ENCODE results near the gene LTBP3. TPM values are rescaled to one million over a fixed set of nuclear protein-coding genes. Genes with fewer than 3 reads are reported as not detected.

Gene LTBP3
- polyA plus RNA-seq, 1 donor from 2014 or later = 37.4 TPM

DNA sequence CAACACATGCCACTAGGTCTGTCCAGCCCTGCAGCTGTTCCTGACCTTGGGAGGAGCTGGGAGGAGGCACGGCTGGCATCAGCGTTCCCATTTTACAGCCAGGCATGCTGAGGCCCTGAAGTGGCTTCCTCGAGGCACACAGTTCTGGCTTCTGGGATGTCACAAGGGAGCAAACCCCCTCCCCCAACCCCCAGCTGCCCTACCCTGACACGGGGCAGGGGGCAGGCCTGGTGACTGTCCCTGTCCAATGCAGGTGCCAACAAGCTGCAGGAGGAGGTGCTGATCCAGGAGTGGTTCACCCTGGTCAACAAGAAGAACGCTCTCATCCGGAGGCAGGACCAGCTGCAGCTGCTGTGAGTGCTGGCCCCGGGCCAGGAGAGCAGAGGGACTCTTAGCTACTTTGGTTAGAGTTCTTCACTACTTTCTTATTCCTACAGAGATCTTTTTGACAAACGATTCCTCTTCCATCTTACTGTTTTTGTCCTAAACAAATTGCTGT, 32.1 kb upstream of the LTBP3 start:
- no peaks in the 10 kb centered on the region for H3K36me3 Mint-ChIP-seq
- no peak overlapping the region for H3K4me3 Mint-ChIP-seq
- no peaks in the 10 kb centered on the region for H3K27me3 Mint-ChIP-seq
- peaks cover 23 to 34% (median 26%) of the 10 kb centered on the region in 3 donors for H3K4me1 Mint-ChIP-seq
- H3K9me3 Mint-ChIP-seq = no peaks in the 10 kb centered on the region
- peak overlapping the region in 2 of 3 donors; percentile 67 to 86 for H3K27ac Mint-ChIP-seq

DNA sequence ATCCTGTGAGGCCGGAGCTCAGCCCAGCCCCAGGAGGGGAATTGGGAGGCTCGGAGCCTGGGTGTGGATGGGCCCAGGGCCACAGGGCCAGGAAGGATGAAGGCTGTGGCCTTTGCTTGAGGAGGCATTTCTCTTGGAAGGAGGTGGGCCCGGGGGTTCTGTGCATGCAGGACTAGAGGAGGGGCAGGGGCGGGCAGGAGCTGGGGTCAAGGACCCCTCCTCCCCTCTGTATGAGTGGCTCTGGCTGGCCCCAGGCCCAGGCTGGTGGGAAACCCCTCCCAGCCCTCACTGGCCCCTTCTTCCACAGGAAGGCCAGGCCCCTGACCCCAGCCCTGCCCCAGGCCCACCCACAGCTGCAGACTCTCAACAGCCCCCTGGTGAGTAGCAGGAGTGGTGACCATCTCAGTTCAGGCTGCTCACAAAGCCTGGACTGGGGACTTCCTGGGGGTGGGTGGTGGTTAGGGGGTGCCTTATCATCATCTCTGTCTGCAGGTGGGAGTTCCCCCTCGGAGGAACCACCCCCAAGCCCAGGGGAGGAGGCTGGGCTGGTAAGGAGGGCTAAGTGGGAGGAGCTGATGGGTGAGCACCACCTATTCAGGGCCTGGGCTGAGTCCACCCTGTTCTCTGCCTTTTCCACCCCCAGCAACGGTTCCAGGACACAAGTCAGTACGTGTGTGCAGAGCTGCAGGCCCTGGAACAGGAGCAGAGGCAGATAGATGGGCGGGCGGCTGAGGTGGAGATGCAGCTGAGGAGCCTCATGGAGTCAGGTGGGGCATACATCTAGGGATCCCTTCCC, 31.5 kb upstream of the LTBP3 start:
- Mint-ChIP-seq H3K4me3 (no peak overlapping the region), H3K36me3 (no peaks in the 10 kb centered on the region), H3K27ac (peak overlapping the region; percentile 91 to 97 (median 96)), H3K9me3 (no peaks in the 10 kb centered on the region), H3K27me3 (no peaks in the 10 kb centered on the region), H3K4me1 (peaks cover 23 to 30% (median 23%) of the 10 kb centered on the region in 3 donors)

DNA sequence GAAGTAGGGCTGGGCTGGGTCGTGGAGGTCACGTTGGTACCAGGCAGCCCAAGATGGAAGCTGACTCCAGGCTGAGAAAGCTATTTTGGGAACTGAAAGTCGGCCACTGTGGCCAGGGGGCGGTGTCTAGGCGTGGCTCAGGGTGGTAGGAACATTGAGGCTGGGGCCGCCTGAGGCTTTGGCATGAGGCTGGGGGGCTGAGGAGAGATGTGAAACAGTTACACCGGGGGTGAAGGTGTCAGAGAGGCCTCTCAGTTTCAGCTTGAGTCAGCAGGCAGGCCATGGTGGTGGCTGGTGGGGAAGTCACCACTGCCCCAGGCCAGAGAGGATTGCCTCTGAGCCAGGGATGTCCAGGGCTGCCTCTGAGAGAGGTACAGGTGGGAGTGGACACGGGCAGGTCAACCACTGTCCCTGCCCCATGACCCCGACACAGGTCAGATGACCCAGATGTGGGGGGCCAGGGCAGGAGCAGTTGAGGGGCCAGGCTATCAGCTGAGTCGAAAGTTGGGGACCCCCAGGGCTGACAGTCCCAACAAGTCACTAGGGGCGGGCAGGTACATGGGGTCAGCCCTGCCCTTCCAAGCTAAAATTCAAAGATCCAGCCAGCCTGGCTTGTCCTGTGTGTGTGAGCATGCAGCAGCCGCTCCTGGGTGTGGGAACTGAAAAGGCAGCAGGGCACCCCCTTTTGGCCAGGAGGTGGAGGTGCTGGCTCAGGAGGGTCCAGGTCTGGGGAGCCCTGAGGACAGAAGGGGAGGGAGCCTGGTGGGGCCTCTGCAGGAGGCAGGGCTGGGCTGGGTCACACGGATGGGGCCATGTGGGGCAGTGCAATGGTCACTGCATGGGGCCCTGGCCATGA, 30.3 kb upstream of the LTBP3 start:
- H3K4me1 Mint-ChIP-seq = peaks cover 22 to 26% (median 23%) of the 10 kb centered on the region in 3 donors
- H3K27me3 Mint-ChIP-seq = no peaks in the 10 kb centered on the region
- no peaks in the 10 kb centered on the region for H3K36me3 Mint-ChIP-seq
- H3K27ac Mint-ChIP-seq = peak overlapping the region; percentile 91 to 97 (median 96)
- H3K4me3 Mint-ChIP-seq = peak overlapping the region; percentile 59 to 94 (median 78)
- no peaks in the 10 kb centered on the region for H3K9me3 Mint-ChIP-seq

DNA sequence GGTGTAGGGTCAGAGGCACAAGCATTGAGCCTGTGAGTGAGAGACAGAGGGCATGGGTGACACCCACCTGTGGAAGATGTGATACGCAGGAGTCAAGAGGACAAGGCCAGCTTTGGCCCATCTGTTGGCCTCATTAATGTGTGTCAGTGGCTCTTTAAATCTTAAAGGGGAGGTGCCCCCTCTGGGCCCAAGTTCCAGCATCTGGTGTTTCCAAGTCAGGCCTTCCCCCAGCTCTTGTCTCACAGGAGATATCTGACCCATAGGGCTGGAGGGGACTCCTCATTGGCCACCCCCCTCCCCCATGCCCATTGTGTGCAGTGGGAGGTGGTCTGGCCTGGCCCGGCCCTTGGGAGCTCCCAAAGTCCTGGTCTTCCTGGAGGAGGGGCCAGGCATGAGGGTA, 28.5 kb upstream of the LTBP3 start:
- Mint-ChIP-seq H3K27me3 (no peaks in the 10 kb centered on the region), H3K9me3 (no peaks in the 10 kb centered on the region)

DNA sequence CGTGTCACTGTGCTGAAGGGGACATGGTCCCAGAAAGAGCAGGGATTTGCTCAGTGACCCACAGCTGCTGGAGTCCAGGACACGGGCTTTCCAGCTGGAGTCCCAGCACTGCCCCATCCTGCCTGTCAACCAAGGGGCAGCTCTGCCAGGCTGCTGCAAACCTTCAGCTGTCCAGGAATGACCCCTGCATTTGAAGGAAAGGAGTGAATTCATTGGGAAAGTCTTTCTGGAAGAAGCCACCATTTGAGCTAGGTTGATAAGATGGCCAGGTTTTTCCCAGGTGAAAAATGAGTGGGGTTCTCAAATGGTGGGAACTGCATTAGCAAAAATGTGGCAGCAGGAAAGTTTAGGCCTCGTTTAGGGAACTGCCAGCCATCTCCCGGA, 28.1 kb upstream of the LTBP3 start:
- H3K27me3 Mint-ChIP-seq = no peaks in the 10 kb centered on the region
- H3K9me3 Mint-ChIP-seq = no peaks in the 10 kb centered on the region
- peak overlapping the region in 3 of 4 donors; percentile 35 to 38 (median 36) for H3K4me3 Mint-ChIP-seq
- H3K4me1 Mint-ChIP-seq = peaks cover 22 to 30% (median 26%) of the 10 kb centered on the region in 3 donors
- H3K27ac Mint-ChIP-seq = peak overlapping the region; percentile 69 to 91 (median 91)
- H3K36me3 Mint-ChIP-seq = no peaks in the 10 kb centered on the region

More for the DNA sequence above, 28.5 kb upstream of the LTBP3 start:
- H3K4me3 Mint-ChIP-seq = peak overlapping the region in 2 of 4 donors; percentile 20 to 35
- no peaks in the 10 kb centered on the region for H3K36me3 Mint-ChIP-seq
- peak overlapping the region in 2 of 3 donors; percentile 69 to 91 for H3K27ac Mint-ChIP-seq
- peaks cover 22 to 30% (median 26%) of the 10 kb centered on the region in 3 donors for H3K4me1 Mint-ChIP-seq

DNA sequence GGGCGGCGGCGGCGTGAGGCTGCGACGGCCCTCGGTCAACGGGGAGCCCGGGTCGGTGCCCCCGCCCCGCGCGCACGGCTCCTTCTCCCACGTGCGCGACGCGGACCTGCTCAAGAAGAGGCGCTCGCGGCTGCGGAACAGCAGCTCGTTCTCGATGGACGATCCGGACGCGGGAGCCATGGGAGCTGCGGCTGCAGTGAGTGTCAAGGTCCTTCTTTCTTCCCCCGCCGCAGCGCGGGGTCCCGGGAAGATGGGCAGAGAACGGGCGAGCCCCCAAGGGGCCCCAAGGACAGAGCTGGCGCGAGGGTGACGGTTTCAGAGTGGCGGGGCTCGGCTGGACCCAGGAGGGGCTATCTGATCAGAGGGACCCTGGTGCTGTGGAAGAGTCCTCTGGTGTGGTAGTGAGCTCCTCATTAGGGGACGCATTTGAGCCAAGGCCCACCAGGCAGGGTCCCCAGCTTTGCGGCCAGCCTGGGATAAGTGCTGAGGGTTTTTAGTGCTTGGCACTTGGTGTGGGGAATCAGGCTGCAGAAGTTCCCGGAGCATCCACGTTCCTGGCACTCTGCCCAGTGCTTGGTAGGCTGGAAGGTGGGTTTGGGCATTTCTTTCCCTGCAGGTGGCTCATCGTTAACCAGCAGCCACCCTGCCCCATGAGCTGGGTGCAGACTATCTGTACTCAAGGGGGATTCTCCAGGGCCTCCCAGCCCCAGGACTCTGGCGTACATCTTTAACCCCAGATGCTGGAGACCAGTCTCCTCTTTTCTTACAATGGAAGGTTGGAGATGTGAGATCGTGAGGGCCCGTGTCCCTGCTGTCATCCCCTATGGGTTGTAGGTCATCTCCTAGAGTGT, 27.5 kb upstream of the LTBP3 start:
- H3K4me3 Mint-ChIP-seq = peak overlapping the region in 2 of 4 donors; percentile 35 to 36
- H3K4me1 Mint-ChIP-seq = peaks cover 22 to 30% (median 26%) of the 10 kb centered on the region in 3 donors
- no peaks in the 10 kb centered on the region for H3K36me3 Mint-ChIP-seq
- H3K9me3 Mint-ChIP-seq = no peaks in the 10 kb centered on the region
- H3K27ac Mint-ChIP-seq = peak overlapping the region; percentile 69 to 91 (median 91)
- no peaks in the 10 kb centered on the region for H3K27me3 Mint-ChIP-seq

DNA sequence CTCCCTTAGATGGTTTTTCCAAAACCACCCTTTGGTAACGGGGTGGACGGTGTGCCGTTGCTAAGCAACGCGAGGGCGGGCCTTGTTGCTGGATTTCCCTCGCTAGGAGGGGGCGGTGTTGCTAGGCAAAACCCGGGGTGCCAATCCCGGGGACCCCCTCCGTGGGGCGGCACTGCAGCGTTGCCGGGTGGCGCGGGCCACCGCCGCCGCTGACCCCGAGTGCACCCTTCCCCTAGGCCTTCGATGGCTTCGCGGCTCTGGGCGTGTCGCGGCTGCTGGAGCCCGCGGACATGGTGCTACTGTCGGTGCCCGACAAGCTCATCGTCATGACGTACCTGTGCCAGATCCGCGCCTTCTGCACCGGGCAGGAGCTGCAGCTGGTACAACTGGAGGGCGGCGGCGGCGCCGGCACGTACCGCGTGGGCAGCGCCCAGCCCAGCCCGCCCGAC, 26.6 kb upstream of the LTBP3 start:
- no peaks in the 10 kb centered on the region for H3K36me3 Mint-ChIP-seq
- H3K27ac Mint-ChIP-seq = no peak overlapping the region
- H3K4me1 Mint-ChIP-seq = peaks cover 21 to 30% (median 26%) of the 10 kb centered on the region in 3 donors
- no peaks in the 10 kb centered on the region for H3K9me3 Mint-ChIP-seq
- no peak overlapping the region for H3K4me3 Mint-ChIP-seq
- H3K27me3 Mint-ChIP-seq = no peaks in the 10 kb centered on the region

DNA sequence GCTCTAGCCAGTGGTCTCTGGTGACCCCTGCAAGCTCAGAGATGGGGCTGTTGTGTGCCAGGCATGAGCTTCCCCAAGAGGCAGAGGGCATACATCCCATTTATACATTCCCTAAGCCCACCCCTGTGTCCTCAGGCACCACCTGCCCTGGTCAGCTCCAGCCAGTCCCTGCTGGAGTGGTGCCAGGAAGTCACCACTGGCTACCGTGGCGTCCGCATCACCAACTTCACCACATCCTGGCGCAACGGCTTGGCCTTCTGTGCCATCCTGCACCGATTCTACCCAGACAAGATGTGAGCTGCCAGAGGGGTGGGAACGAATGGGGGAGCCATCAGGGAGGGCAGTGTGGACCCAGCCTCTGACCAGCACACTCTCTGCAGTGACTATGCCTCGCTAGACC, 25.9 kb upstream of the LTBP3 start:
- H3K36me3 Mint-ChIP-seq = no peaks in the 10 kb centered on the region
- H3K27ac Mint-ChIP-seq = peak overlapping the region in 1 of 3 donors; percentile 8

DNA sequence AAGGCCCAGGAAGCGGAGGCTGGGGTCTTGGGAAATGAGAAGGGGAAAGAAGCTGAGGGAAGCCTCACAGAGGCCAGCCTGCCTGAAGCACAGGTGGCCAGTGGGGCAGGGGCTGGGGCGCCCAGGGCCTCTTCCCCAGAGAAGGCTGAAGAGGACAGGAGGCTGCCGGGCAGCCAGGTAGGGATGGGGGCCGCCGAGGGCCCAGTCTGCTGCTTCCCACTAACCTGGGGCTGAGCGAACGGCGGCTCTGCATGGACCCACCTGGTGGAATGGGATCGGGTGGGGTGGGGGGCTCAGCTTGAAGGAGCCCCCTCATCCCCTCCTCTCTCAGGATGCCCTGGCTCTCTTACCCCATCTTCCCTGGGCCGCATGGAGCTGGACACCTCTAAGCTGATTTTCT, 25.4 kb upstream of the LTBP3 start:
- no peaks in the 10 kb centered on the region for H3K36me3 Mint-ChIP-seq
- no peak overlapping the region for H3K4me3 Mint-ChIP-seq
- H3K27me3 Mint-ChIP-seq = no peaks in the 10 kb centered on the region
- peaks cover 14 to 28% (median 24%) of the 10 kb centered on the region in 3 donors for H3K4me1 Mint-ChIP-seq
- no peaks in the 10 kb centered on the region for H3K9me3 Mint-ChIP-seq
- H3K27ac Mint-ChIP-seq = peak overlapping the region; percentile 72 to 80 (median 78)

More for the DNA sequence above, 25.9 kb upstream of the LTBP3 start:
- no peaks in the 10 kb centered on the region for H3K27me3 Mint-ChIP-seq
- H3K9me3 Mint-ChIP-seq = no peaks in the 10 kb centered on the region
- no peak overlapping the region for H3K4me3 Mint-ChIP-seq
- peaks cover 19 to 30% (median 26%) of the 10 kb centered on the region in 3 donors for H3K4me1 Mint-ChIP-seq

DNA sequence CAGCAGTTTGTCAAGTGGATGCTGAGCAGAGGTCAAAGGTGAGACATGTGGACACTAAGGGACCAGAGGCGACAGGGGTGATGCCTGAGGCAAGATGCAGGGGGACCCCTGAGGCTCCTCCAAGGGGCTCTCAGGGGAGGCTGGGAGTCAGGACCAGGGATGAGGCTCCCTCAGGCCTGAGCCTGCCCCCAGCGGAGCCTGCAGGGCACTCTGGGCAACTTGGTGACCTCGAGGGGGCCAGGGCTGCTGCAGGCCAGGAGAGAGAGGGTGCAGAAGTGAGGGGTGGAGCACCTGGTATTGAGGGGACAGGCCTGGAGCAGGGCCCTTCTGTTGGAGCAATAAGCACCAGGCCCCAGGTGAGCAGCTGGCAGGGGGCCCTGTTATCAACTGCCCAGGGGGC, 23.8 kb upstream of the LTBP3 start:
- Mint-ChIP-seq H3K36me3 (no peaks in the 10 kb centered on the region), H3K4me1 (peaks cover 13 to 21% (median 18%) of the 10 kb centered on the region in 3 donors), H3K27me3 (no peaks in the 10 kb centered on the region), H3K4me3 (no peak overlapping the region), H3K9me3 (no peaks in the 10 kb centered on the region), H3K27ac (peak overlapping the region in 1 of 3 donors; percentile 78)

DNA sequence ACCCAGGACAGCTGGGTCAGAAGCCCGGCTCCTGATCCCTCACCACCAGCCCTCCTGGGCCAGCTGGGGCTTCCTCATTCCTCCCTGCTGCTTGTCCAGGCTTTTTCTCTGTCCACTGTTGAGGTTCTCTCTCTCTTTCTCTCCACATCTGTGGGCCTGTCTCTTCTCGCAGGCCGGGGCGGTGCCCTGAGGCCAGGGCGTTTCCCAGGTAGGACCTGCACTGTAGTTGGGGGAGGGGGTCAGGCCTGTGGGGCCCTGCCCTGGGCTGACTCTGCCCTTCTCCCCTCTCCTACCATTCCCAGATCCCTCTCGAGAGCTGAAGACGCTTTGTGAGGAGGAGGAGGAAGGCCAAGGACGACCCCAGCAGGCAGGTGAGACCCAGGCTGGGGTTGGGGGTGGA, 22.6 kb upstream of the LTBP3 start:
- Mint-ChIP-seq H3K36me3 (no peaks in the 10 kb centered on the region), H3K4me3 (peak overlapping the region in 2 of 4 donors; percentile 21 to 40), H3K4me1 (peaks cover 9 to 18% (median 15%) of the 10 kb centered on the region in 3 donors), H3K27ac (peak overlapping the region in 1 of 3 donors; percentile 76), H3K9me3 (no peaks in the 10 kb centered on the region), H3K27me3 (no peaks in the 10 kb centered on the region)

DNA sequence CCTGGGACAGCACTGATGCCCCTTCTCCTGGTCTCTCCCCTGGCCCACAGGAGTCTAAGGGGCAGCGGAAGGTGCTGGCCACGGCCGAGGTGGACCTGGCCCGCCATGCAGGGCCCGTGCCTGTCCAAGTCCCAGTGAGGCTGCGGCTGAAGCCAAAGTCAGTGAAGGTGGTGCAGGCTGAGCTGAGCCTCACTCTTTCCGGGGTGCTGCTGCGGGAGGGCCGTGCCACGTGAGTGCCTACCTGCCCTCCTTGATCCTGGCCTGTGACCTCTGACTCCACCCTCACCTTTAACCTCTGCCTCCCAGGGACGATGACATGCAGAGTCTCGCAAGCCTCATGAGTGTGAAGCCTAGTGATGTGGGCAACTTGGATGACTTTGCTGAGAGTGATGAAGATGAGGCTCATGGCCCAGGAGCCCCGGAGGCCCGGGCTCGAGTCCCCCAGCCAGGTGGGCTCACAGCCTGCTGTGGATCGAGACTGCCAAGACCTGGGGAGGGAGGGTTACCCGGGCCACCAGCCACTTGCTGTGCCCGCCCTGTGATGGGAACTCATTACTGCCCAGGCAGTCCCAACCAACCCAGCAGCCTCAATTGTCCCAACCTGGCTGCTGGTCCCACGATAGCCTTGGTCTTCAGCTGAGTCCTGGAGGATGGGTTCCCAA, 22.0 kb upstream of the LTBP3 start:
- no peaks in the 10 kb centered on the region for H3K27me3 Mint-ChIP-seq
- H3K27ac Mint-ChIP-seq = no peak overlapping the region
- no peaks in the 10 kb centered on the region for H3K9me3 Mint-ChIP-seq
- H3K4me1 Mint-ChIP-seq = peaks cover 9 to 23% (median 16%) of the 10 kb centered on the region in 3 donors
- no peaks in the 10 kb centered on the region for H3K36me3 Mint-ChIP-seq
- H3K4me3 Mint-ChIP-seq = peak overlapping the region in 1 of 4 donors; percentile 40

DNA sequence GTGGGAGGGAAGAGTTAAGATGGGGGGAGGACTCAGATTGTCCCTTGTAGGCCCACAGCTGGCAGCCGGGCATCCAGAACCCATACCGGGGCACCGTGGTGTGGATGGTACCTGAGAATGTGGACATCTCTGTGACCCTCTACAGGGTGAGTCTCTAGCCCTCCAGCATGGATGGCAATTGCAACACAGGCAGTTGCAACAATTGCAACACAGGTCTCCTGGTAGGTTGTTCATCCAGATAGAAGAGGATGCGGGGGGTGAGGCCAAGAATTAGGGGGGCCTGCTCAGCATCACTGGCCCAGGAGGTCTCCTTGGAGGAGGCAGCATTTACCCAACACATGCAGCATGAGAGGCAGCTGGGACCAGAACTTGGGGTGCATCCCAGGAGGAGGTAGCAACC, 21.1 kb upstream of the LTBP3 start:
- Mint-ChIP-seq H3K36me3 (no peaks in the 10 kb centered on the region), H3K27me3 (no peaks in the 10 kb centered on the region), H3K9me3 (no peaks in the 10 kb centered on the region), H3K4me1 (peaks cover 9 to 28% (median 18%) of the 10 kb centered on the region in 3 donors), H3K4me3 (peak overlapping the region in 3 of 4 donors; percentile 23 to 68 (median 55)), H3K27ac (peak overlapping the region in 1 of 3 donors; percentile 16)

Measured in IgD-negative memory B cell (primary cell).